Large intestine (tissue), 12 donors: ENCODE results near the gene NOPCHAP1. TPM values are rescaled to one million over a fixed set of nuclear protein-coding genes. Genes with fewer than 3 reads are reported as not detected.
A peak's percentile ranks its signal among the peaks of the same experiment; 100 is the strongest.
"Not testable (repeated sequence)": the region's sequence is repeated elsewhere in the genome, so short reads cannot be mapped to it uniquely, and the experiment has no call there.

Experiments
- DNase-seq, 2 donors: peaks; one replicate each; pipeline versions ENCODE4 v3.0.0 to v3.0.0-alpha.2; 2013
- H3K27ac ChIP-seq: one replicate; pipeline ENCODE4 v1.5.1; 2013; ENCODE audit warnings: low read length
- H3K27me3 ChIP-seq: 2 replicates; pipeline ENCODE4 v1.6.1; 2013; ENCODE audit warnings: low read length; ENCODE audit not compliant: control insufficient read depth, insufficient read depth
- H3K36me3 ChIP-seq: 2 replicates; pipeline ENCODE4 v1.6.1; 2013; ENCODE audit warnings: low read length; ENCODE audit not compliant: control insufficient read depth, insufficient read depth
- H3K4me1 ChIP-seq: one replicate; pipeline ENCODE4 v1.6.1; 2013; ENCODE audit warnings: low read length; ENCODE audit not compliant: control insufficient read depth, insufficient read depth
- H3K4me3 ChIP-seq: one replicate; pipeline ENCODE4 v1.5.1; 2013; ENCODE audit warnings: low read length
- H3K9me3 ChIP-seq: one replicate; pipeline ENCODE4 v1.6.1; 2013; ENCODE audit warnings: mild to moderate bottlenecking, low read depth, low read length, moderate library complexity; ENCODE audit not compliant: control insufficient read depth
- WGBS: methylation state at CpG from one replicate; pipeline ENCODE4 v1.1.5; 2013; ENCODE audit warnings: low lambda C conversion rate; ENCODE audit not compliant: insufficient coverage; 5-methylcytosine and 5-hydroxymethylcytosine counted together
- long read RNA-seq, 11 donors: transcript quantifications; one replicate each; lab custom pipeline, GENCODE V29; 2026
- polyA plus RNA-seq: library from polyadenylated mRNA; unstranded; fragments of 120-200 nt; gene quantifications from one replicate; pipeline ENCODE4 v1.2.1, GENCODE V29; 2013

Gene NOPCHAP1, protein sequence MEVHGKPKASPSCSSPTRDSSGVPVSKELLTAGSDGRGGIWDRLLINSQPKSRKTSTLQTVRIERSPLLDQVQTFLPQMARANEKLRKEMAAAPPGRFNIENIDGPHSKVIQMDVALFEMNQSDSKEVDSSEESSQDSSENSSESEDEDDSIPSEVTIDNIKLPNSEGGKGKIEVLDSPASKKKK
- 7.6 TPM for polyA plus RNA-seq
- long read RNA-seq, donor 1, full-length matches to known transcripts, result 4 of 4 reads
- long read RNA-seq, donor 1, partial matches to known transcripts, result 0 of 4 reads
- long read RNA-seq, donor 1, other reads (novel, unspliced or antisense), result 0 of 4 reads
- long read RNA-seq, donor 2, full-length matches to known transcripts, result 17 of 17 reads
- long read RNA-seq, donor 2, partial matches to known transcripts, result 0 of 17 reads
- long read RNA-seq, donor 2, other reads (novel, unspliced or antisense), result 0 of 17 reads
- long read RNA-seq, donor 3, result 0 reads
- long read RNA-seq, donor 4, full-length matches to known transcripts, result 1 of 1 reads
- long read RNA-seq, donor 4, partial matches to known transcripts, result 0 of 1 reads
- long read RNA-seq, donor 4, other reads (novel, unspliced or antisense), result 0 of 1 reads
- long read RNA-seq, donor 5, full-length matches to known transcripts, result 5 of 5 reads
- long read RNA-seq, donor 5, partial matches to known transcripts, result 0 of 5 reads
- long read RNA-seq, donor 5, other reads (novel, unspliced or antisense), result 0 of 5 reads
- long read RNA-seq, donor 6, full-length matches to known transcripts, result 11 of 11 reads
- long read RNA-seq, donor 6, partial matches to known transcripts, result 0 of 11 reads
- long read RNA-seq, donor 6, other reads (novel, unspliced or antisense), result 0 of 11 reads
- long read RNA-seq, donor 7, full-length matches to known transcripts, result 7 of 7 reads
- long read RNA-seq, donor 7, partial matches to known transcripts, result 0 of 7 reads
- long read RNA-seq, donor 7, other reads (novel, unspliced or antisense), result 0 of 7 reads
- long read RNA-seq, donor 8, full-length matches to known transcripts, result 11 of 11 reads
- long read RNA-seq, donor 8, partial matches to known transcripts, result 0 of 11 reads
- long read RNA-seq, donor 8, other reads (novel, unspliced or antisense), result 0 of 11 reads
- long read RNA-seq, donor 9, full-length matches to known transcripts, result 13 of 13 reads
- long read RNA-seq, donor 9, partial matches to known transcripts, result 0 of 13 reads
- long read RNA-seq, donor 9, other reads (novel, unspliced or antisense), result 0 of 13 reads
- long read RNA-seq, donor 10, full-length matches to known transcripts, result 15 of 15 reads
- long read RNA-seq, donor 10, partial matches to known transcripts, result 0 of 15 reads
- long read RNA-seq, donor 10, other reads (novel, unspliced or antisense), result 0 of 15 reads
- long read RNA-seq, donor 11, full-length matches to known transcripts, result 12 of 12 reads
- long read RNA-seq, donor 11, partial matches to known transcripts, result 0 of 12 reads
- long read RNA-seq, donor 11, other reads (novel, unspliced or antisense), result 0 of 12 reads

DNA sequence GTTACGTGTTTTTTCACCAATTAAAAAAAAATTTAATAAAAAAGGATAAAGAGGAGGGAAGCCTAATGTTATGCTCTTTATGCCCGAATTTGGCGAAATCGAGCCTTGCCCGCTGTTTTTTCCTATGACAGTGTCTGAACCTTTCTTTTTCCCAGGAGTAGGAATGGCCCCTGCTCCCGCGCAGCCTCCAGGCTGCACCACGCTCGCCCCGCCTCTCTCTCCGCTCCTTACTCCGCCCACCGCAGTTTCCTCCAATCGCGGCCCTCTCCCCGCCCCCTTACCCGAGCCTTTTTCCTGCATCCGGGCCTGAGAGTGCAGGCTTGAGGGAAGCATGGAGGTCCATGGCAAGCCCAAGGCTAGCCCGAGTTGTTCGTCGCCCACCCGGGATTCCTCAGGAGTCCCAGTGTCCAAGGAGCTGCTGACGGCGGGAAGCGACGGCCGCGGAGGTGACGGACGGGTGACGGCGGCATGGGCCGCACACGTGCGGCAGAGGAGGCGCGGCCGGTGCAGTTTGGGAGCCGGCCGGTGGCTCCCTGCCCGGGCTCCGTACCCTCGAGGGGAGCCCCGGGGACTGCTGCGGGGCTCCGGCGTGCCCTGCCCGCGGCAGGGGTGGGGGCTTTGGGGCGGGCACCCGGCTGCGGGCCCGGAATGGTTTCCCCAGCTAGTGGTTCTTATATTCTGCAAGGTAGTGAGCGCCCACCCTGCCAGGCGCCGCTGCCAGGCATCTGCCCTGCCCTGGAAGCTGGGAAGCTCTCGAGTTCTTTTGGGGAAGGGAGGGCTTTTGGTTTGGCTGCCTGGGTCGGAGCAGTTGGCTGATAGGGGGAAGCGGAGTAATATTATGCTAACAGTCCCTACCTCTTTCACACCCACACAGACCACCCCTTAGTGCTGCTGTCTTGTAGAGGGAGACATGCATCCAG lies at the start of gene NOPCHAP1:
TSS of gene NOPCHAP1 (plus strand) at position 295 of the 920 bp plus-strand sequence. CDS start at position 332, 37 bp downstream.
- peak; percentile 70 to 90 for DNase-seq
- H3K4me1 ChIP-seq, result no peaks in the 10 kb centered on the region
- H3K27ac ChIP-seq, result peak within 1 kb of the TSS; percentile 29
- WGBS, result 11% methylated on average over 5 of the region's 59 CpGs
- no peaks in the 10 kb centered on the region for H3K27me3 ChIP-seq
- peak within 1 kb of the TSS; percentile 64 for H3K4me3 ChIP-seq
- peaks cover 13% of the 10 kb centered on the region for H3K36me3 ChIP-seq
- H3K9me3 ChIP-seq, result no peaks in the 10 kb centered on the region

DNA sequence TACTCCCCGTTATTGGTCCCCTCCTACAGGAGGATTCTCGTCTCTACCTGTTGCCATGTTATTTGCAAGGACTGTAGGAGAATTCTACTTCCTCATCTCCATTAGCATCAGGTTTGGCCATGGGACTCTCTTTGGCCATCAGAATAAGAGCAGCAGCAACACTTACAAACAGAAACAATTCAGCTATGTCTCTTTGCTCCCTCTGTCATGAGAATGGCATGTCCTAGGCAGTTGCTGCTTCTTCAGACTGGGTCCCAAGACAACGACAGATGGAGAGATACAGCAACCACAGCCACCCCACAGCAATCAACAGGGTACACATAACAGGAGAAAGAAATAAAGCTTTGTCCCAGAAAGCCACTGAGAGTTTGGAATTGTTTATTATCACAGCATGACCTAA lies 47.7 kb upstream of the NOPCHAP1 start:
- H3K4me3 ChIP-seq, result no peak overlapping the region
- no peaks in the 10 kb centered on the region for H3K36me3 ChIP-seq
- DNase-seq, result no peak
- no peaks in the 10 kb centered on the region for H3K9me3 ChIP-seq
- peaks cover 9% of the 10 kb centered on the region for H3K27me3 ChIP-seq
- WGBS, result no CpG with 5 or more reads among the region's 3 CpGs
- H3K27ac ChIP-seq, result no peak overlapping the region
- no peaks in the 10 kb centered on the region for H3K4me1 ChIP-seq

DNA sequence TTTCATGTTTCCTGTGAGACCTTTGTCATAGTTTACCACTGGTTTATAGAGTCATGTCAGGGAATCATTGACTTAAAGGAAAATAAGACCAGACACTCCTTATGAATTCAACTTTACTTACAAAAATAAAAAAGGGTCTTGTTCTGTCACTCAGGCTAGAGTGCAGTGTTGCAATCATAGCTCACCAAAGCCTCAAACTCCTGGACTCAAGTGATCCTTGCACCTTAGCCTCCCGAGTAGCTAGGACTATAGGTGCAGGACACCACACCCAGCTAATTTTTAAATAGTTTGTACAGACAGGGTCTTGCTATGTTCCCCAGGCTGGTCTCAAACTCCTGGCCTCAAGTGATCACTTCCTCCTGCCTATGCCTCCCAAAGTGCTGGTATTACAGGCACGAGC lies 47.0 kb upstream of the NOPCHAP1 start:
- Histone ChIP-seq H3K4me1 (no peaks in the 10 kb centered on the region), H3K36me3 (no peaks in the 10 kb centered on the region), H3K4me3 (no peak overlapping the region), H3K27ac (no peak overlapping the region), H3K9me3 (no peaks in the 10 kb centered on the region), H3K27me3 (peaks cover 9% of the 10 kb centered on the region)
- DNase-seq, result no peak
- WGBS, result no CpG with 5 or more reads among the region's 2 CpGs

DNA sequence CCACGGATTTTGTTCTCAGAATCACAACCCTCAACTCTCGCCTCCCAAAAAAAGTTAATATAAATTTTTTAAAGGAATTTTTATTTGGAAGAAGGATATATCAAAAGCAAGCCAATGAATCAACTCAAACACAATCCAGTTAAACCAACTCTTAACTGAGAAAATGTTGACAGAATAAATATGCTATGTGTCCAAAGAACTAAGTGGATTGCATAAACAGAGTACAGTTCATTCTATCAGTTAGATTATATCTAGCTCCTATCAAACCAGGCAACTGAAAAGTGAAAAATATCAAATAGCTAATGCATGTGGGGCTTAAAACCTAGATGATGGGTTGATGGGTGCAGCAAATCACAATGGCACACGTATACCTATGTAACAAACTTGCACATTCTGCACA lies 44.7 kb upstream of the NOPCHAP1 start:
- no peaks in the 10 kb centered on the region for H3K36me3 ChIP-seq
- no peak overlapping the region for H3K4me3 ChIP-seq
- WGBS, result 90% methylated on average over 2 of the region's 3 CpGs
- no peak for DNase-seq
- no peak overlapping the region for H3K27ac ChIP-seq
- H3K9me3 ChIP-seq, result no peaks in the 10 kb centered on the region
- H3K4me1 ChIP-seq, result no peaks in the 10 kb centered on the region
- peaks cover 12% of the 10 kb centered on the region for H3K27me3 ChIP-seq

DNA sequence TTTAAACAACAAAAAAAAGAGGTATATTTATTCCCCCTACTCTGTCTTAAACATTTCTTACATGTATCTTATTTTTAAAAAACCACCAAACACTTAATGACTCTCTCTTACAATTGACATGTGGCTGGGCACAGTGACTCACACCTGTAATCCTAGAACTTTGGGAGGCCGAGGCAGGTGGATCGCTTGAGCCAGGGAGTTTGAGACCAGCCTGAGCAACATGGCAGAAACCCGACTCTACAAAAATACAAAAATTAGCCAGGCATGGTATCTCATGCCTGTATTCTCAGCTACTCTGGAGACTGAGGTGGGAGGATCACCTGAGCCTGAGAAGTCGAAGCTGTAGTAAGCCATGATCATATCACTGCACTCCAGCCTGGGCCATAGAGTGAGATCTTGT lies 44.0 kb upstream of the NOPCHAP1 start:
- Histone ChIP-seq H3K9me3 (no peaks in the 10 kb centered on the region), H3K4me3 (no peak overlapping the region), H3K36me3 (no peaks in the 10 kb centered on the region), H3K4me1 (no peaks in the 10 kb centered on the region), H3K27ac (no peak overlapping the region), H3K27me3 (peaks cover 12% of the 10 kb centered on the region)
- no peak for DNase-seq
- WGBS, result no CpG with 5 or more reads among the region's 4 CpGs

DNA sequence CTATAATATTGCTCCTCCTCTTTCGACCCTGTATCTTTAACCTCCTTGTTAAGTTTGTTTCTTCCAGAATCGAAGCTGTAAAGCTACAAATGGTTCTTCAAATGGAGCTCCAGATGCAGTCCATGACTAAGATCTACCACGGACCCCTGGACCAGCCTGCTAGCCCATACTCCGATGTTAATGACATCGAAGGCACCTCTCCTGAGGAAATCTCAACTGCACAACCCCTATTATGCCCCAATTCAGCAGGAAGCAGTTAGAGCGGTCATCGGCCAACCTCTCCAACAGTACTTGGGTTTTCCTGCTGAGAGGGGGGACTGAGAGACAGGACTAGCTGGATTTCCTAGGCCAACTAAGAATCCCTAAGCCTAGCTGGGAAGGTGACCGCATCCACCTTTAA lies 42.7 kb upstream of the NOPCHAP1 start:
- not testable (repeated sequence) for DNase-seq

DNA sequence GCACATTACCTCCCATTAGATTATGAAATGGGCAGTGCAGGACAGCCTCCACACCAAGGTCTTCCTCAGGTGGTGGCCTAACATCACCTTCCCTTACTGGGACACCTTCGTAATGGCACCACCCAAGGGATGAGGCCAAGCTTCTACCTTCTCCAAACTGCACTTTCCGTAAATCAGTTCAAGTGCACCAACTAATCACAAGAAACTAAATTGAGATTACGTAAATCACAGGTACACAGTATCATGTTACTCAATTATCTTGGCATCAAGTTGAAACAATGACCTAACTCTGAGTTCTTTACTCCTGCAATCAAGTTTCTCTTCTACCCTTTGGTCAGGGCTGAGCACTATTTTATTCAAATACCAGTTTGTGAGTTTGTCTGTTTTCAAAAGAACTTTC lies 41.9 kb upstream of the NOPCHAP1 start:
- Histone ChIP-seq H3K27me3 (peaks cover 5% of the 10 kb centered on the region), H3K4me3 (no peak overlapping the region), H3K27ac (no peak overlapping the region), H3K9me3 (no peaks in the 10 kb centered on the region), H3K4me1 (no peaks in the 10 kb centered on the region), H3K36me3 (no peaks in the 10 kb centered on the region)
- no CpG with 5 or more reads among the region's 3 CpGs for WGBS
- no peak for DNase-seq

More for the DNA sequence above, 42.7 kb upstream of the NOPCHAP1 start:
- not testable (repeated sequence) for H3K27ac ChIP-seq, H3K9me3 ChIP-seq, H3K27me3 ChIP-seq, H3K4me3 ChIP-seq, H3K4me1 ChIP-seq, H3K36me3 ChIP-seq
- WGBS, result no CpG with 5 or more reads among the region's 8 CpGs

DNA sequence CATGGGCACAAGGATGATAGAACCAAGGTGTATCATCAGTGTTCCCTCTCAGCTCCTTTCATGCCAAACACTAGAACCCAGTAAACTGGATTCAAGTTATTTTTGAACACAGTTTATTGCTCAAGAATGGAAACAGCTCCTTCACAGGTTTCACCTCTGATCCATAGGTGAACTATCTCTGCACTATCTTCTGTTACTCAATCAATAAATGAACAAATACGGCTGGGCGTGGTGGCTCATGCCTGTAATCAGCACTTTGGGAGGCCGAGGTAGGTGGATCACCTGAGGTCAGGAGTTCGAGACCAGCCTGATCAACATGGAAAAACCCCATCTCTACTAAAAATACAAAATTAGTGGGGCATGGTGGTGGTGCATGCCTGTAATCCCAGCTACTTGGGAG lies 37.4 kb upstream of the NOPCHAP1 start:
- H3K36me3 ChIP-seq, H3K4me3 ChIP-seq, H3K4me1 ChIP-seq, DNase-seq, H3K9me3 ChIP-seq, H3K27ac ChIP-seq: not testable (repeated sequence)
- WGBS, result no CpG with 5 or more reads among the region's 4 CpGs
- H3K27me3 ChIP-seq, result peaks cover 20% of the 10 kb centered on the region

DNA sequence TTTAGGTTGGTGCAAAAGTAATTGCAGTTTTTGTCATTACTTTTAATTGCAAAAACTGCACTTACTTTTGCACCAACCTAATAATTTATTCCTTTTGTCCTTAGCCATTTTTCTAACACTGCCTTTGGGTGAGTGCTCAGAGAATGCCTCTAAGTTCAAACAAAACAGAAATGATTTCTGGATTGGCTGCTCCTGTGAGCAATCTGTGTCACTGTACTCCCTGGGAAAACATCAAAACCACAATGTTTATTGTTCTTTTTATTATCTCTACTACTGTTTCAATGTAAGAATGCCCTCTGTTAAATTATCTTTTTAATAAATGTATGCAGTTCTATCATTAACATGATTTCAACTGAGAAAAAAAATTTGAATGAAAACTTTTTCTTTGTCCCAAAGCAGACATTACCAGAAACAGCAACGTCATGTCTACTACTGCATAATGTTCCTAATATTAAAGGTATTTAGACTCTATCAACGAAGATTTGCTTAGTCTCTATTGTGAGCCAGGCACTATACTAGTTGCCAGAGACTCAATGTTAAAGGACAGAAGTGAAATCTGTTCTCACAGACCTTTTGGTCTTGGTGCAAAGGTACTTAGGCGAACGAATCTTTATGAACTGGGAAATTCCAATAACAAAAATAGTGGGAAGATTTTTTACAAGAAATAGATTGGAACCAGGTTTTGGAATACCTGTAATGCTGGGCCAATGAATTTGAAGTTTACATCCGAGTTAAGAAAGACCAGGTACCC lies 34.2 kb upstream of the NOPCHAP1 start:
- Histone ChIP-seq H3K36me3 (no peaks in the 10 kb centered on the region), H3K4me1 (no peaks in the 10 kb centered on the region), H3K9me3 (no peaks in the 10 kb centered on the region), H3K27me3 (peaks cover 34% of the 10 kb centered on the region), H3K4me3 (no peak overlapping the region), H3K27ac (no peak overlapping the region)
- no peak for DNase-seq
- 67% methylated on average over 1 of the region's 5 CpGs for WGBS
